K562 (cell line): ENCODE data around the gene USP37. TPM values are rescaled to one million over a fixed set of nuclear protein-coding genes. Genes with fewer than 3 reads are reported as not detected.
A peak's percentile ranks its signal among the peaks of the same experiment; 100 is the strongest.

Source experiments
- ATAC-seq: fragments of 200-7000 bp; cut with Tn5 transposase; 3 replicates; pipeline ENCODE4 v1.9.1; 2020; ENCODE audit warnings: moderate library complexity
- BruUV-seq: library from RNA; stranded (reverse); fragments of 400-500 nt; replicated peaks from 2 replicates; lab custom pipeline; 2021; lab: Mats Ljungman, UMichigan
- CTCF ChIA-PET: fragments of 300-600 bp; formaldehyde crosslinking; extraction: SDS; loops from one replicate; lab custom pipeline; 2021; ENCODE audit warnings: low intra/inter-chr PET ratio; lab: Yijun Ruan, JAX
- POLR2A ChIA-PET: fragments of 300-600, 350-650 bp; sonication (Branson Sonifier 250); formaldehyde crosslinking; extraction: SDS; loops from one replicate; lab custom pipeline; 2021; ENCODE audit warnings: antibody characterized with exemption, inconsistent platforms; lab: Yijun Ruan, JAX
- DNase-seq, 4 experiments: peaks; one replicate each; pipeline versions ENCODE4 v3.0.0 to v3.0.0-alpha.2; 2011 to 2018; ENCODE audit warnings: low spot score in 3 of 4, mixed read lengths in 3 of 4; ENCODE audit errors: extremely low read depth in 1 of 4
- FAIRE-seq: peaks from 2 replicates; lab custom pipeline; 2011; peaks lifted over from hg19 to GRCh38; lab: Jason Lieb, UNC
- H2AFZ ChIP-seq: 2 replicates; pipeline ENCODE4 v1.6.0; 2011; ENCODE audit warnings: low read depth, low read length, control low read depth, inconsistent platforms
- H3K27ac ChIP-seq: fragments of 200-600 bp; 3 replicates; pipeline ENCODE4 v1.8.0; 2011; ENCODE audit warnings: low read depth, mild to moderate bottlenecking, control low read depth, inconsistent platforms, low read length, moderate library complexity, mixed read lengths; ENCODE audit errors: extremely low read depth
- H3K27me3 ChIP-seq, 2 experiments: fragments of 300-600 bp in 1 of 2; 2 replicates in 1 of 2; 3 replicates in 1 of 2; pipeline versions ENCODE4 v1.6.0 to v1.8.0; 2011; ENCODE audit warnings: inconsistent platforms in 2 of 2, low read length in 2 of 2, mild to moderate bottlenecking in 1 of 2, mixed read lengths in 1 of 2, moderate library complexity in 1 of 2; ENCODE audit not compliant: control insufficient read depth in 2 of 2, insufficient read depth in 2 of 2
- H3K36me3 ChIP-seq: fragments of 300-600 bp; 3 replicates; pipeline ENCODE4 v1.8.0; 2011; ENCODE audit warnings: mild to moderate bottlenecking, low read length, inconsistent platforms; ENCODE audit not compliant: control insufficient read depth, insufficient read depth
- H3K4me1 ChIP-seq, 2 experiments: fragments of 200-600 bp in 1 of 2; replicated peaks in 1 of 2; 2 replicates in 1 of 2; 3 replicates in 1 of 2; pipeline versions ENCODE4 v1.5.1 to v1.8.0; 2011; ENCODE audit warnings: inconsistent platforms in 2 of 2, low read length in 2 of 2, mild to moderate bottlenecking in 1 of 2, mixed read lengths in 1 of 2, moderate library complexity in 1 of 2; ENCODE audit not compliant: control insufficient read depth in 2 of 2, insufficient read depth in 2 of 2
- H3K4me2 ChIP-seq: 2 replicates; pipeline ENCODE4 v1.6.1; 2011; ENCODE audit warnings: low read length, control low read depth, inconsistent platforms, mixed read lengths; ENCODE audit not compliant: insufficient read depth
- H3K4me3 ChIP-seq: fragments of 200-600 bp; sonication (generic), shearing (Covaris generic); 2 replicates; pipeline ENCODE4 v1.5.1; 2016; ENCODE audit warnings: control low read depth, inconsistent platforms
- H3K79me2 ChIP-seq: fragments of 200-600 bp; 3 replicates; pipeline ENCODE4 v1.8.0; 2011; ENCODE audit warnings: low read length, inconsistent platforms; ENCODE audit not compliant: control insufficient read depth, insufficient read depth
- H3K9ac ChIP-seq, 2 experiments: 2 replicates each; pipeline versions ENCODE4 v1.6.0 to v1.6.1; 2011; ENCODE audit warnings: low read depth in 2 of 2, low read length in 2 of 2, control low read depth in 1 of 2, inconsistent platforms in 1 of 2, mild to moderate bottlenecking in 1 of 2, mixed read lengths in 1 of 2; ENCODE audit not compliant: insufficient read depth in 1 of 2
- H3K9me1 ChIP-seq: one replicate; pipeline ENCODE4 v1.6.0; 2011; ENCODE audit warnings: inconsistent platforms, mild to moderate bottlenecking, low read length, moderate library complexity; ENCODE audit not compliant: control insufficient read depth, insufficient read depth
- H3K9me3 ChIP-seq: replicated peaks from 2 replicates; pipeline ENCODE4 v1.5.1; 2011; ENCODE audit warnings: low read depth, low read length, inconsistent platforms; ENCODE audit not compliant: control insufficient read depth, insufficient read depth
- H4K20me1 ChIP-seq: replicated peaks from 2 replicates; pipeline ENCODE4 v1.6.1; 2011; ENCODE audit warnings: low read length, inconsistent platforms, mixed read lengths; ENCODE audit not compliant: control insufficient read depth, insufficient read depth
- CCAR2 ChIP-seq: fragments of 200-400 bp; formaldehyde crosslinking; IDR thresholded peaks from 2 replicates; pipeline ENCODE4 v1.6.1; 2017; ENCODE audit warnings: mild to moderate bottlenecking, low read depth, low read length
- ILK ChIP-seq: fragments of 450-650 bp; IDR thresholded peaks from 2 replicates; pipeline ENCODE4 v1.6.1; 2016; ENCODE audit warnings: missing genetic modification characterization, low read depth, mild to moderate bottlenecking, missing compliant biosample characterization, moderate library complexity, borderline replicate concordance
- MXI1 ChIP-seq: IDR thresholded peaks from 2 replicates; pipeline ENCODE4 v1.6.1; 2011; ENCODE audit warnings: low read depth, mild to moderate bottlenecking, improper control_type of control experiment, low read length
- TFAP4 ChIP-seq: sonication (generic); formaldehyde crosslinking; IDR thresholded peaks from 2 replicates; pipeline ENCODE4 v1.8.0; 2022; ENCODE audit warnings: missing genetic modification reagents, mild to moderate bottlenecking, moderate library complexity, borderline replicate concordance
- ZFPM2 ChIP-seq: fragments of 250-450 bp; sonication (Bioruptor Pico); IDR thresholded peaks from 2 replicates; pipeline ENCODE4 v1.5.1; 2022; ENCODE audit warnings: mild to moderate bottlenecking
- WGBS: fragments of 100-300 bp; shearing (Covaris generic); methylation state at CpG from one replicate; pipeline ENCODE4 v1.1.6; 2016; ENCODE audit warnings: low coverage, mixed read lengths; ENCODE audit not compliant: insufficient coverage; ENCODE audit errors: missing lambda C conversion rate; 5-methylcytosine and 5-hydroxymethylcytosine counted together
- in situ Hi-C: fragments of 300-500 bp; cut with MboI; formaldehyde crosslinking; loops from 4 replicates; pipeline ENCODE4 v1.15.0; 2018; ENCODE audit warnings: inconsistent platforms, mixed read lengths
- intact Hi-C: fragments of 100-400 bp; cut with micrococcal nuclease; formaldehyde crosslinking; loops from 2 replicates; pipeline ENCODE4 v1.14.2; 2022
- polyA plus RNA-seq, 8 experiments: library from polyadenylated mRNA; depleted of rRNA in 4 of 8; stranded (reverse) in 5 of 8; unstranded in 3 of 8; fragments of >200 nt; fragmentation: Nextera tagmentation in 2 of 8; fragmentation: Illumina TruSeq in 1 of 8; extraction: Ambion mirVana in 2 of 8; extraction: Trizol in 1 of 8; gene quantifications; 2 replicates each; pipeline versions ENCODE4 v1.2.1 to v1.2.3, GENCODE V29; 2011 to 2014; ENCODE audit warnings: inconsistent platforms in 1 of 8, missing spikeins in 1 of 8
- total RNA-seq, 7 experiments: library from RNA; depleted of rRNA in 6 of 7; stranded (reverse); fragments of >200 nt in 6 of 7; fragmentation: Illumina TruSeq in 2 of 7; extraction: Trizol in 2 of 7; gene quantifications; 2 replicates each; pipeline versions ENCODE4 v1.2.1 to v1.2.3, GENCODE V29; 2011 to 2021; ENCODE audit warnings: low replicate concordance in 1 of 7

Gene USP37
- total and polyA plus RNA-seq, 9 of the 15 experiments (the other 6 are each of a cell fraction or from before 2014, with no cell fraction given): 2.0 to 14.2 (median 8.5) TPM

GRCh38 chr2:218444692-218445357, 123.3 kb downstream of the USP37 start (continued):
- TF ChIP-seq ILK (tag): no peak
- no peak for TF ChIP-seq CCAR2
- no peak for TF ChIP-seq ZFPM2
- TF ChIP-seq, all 486 proteins: peak for 0

DNA sequence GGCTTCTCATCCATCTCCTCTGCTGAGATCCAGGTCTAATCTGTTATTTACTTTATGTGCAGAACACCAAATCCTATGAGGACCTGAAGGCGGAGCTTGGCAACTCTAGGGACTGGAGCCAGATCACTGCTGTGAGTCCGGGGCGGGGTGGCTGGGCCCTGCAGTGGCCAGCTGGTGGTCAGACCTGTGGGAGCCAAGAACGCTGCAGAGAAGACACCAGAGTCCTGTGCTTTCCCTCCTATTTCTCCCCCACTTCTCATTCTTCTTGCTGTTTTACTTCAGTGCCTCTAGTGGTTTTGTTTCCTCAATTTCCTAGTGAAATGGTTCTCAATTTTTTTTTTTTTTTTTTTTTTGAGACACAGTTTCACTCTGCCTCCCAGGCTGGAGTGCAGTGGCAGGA, 129.6 kb downstream of the USP37 start:
- Histone ChIP-seq H3K27me3 (no peaks in the 10 kb centered on the region), H3K9ac (peak overlapping the region in 1 of 2 experiments; percentile 77; a peak in 1 of 4 replicates), H3K4me2 (no peak overlapping the region), H3K9me1 (no peaks in the 10 kb centered on the region), H3K27ac (no peak overlapping the region), H4K20me1 (no peaks in the 10 kb centered on the region), H3K9me3 (no peaks in the 10 kb centered on the region), H3K4me1 (no peaks in the 10 kb centered on the region; a peak in 2 of 5 replicates), H3K79me2 (no peaks in the 10 kb centered on the region), H2AFZ (no peak overlapping the region), H3K4me3 (no peak overlapping the region), H3K36me3 (no peaks in the 10 kb centered on the region)
- ATAC-seq: peak; percentile 80
- no peak for FAIRE-seq
- POLR2A ChIA-PET: no interaction called here
- intact Hi-C loops (no loop called here), in situ Hi-C loops (no loop called here)
- no TSS peak for BruUV-seq
- no peak for DNase-seq
- TF ChIP-seq TFAP4: peak; percentile 35; the same call in 1 of the 2 replicates
- TF ChIP-seq MXI1: no peak
- WGBS: 50% methylated on average over 2 of the region's 4 CpGs
- CTCF ChIA-PET: no interaction called here
